HCT116 (cell line): ENCODE results near the gene ZNF692. TPM values are rescaled to one million over a fixed set of nuclear protein-coding genes. Genes with fewer than 3 reads are reported as not detected.

Source experiments
- ATAC-seq: fragments of 200-7000 bp; cut with Tn5 transposase; 2 replicates; pipeline ENCODE4 v1.9.1; 2020; ENCODE audit warnings: mild to moderate bottlenecking, moderate library complexity
- BruUV-seq: library from RNA; stranded (reverse); fragments of 400-500 nt; replicated peaks from 2 replicates; lab custom pipeline; 2021; lab: Mats Ljungman, UMichigan
- CTCF ChIA-PET: fragments of 300-600 bp; sonication (Branson Sonifier 250); formaldehyde crosslinking; loops from one replicate; lab custom pipeline; 2021; ENCODE audit warnings: antibody characterized with exemption; lab: Charles Lee
- POLR2A ChIA-PET: fragments of 300-600, 350-600 bp; sonication (Branson Sonifier 250); formaldehyde crosslinking; loops from one replicate; lab custom pipeline; 2021; ENCODE audit warnings: antibody characterized with exemption; lab: Charles Lee
- RAD21 ChIA-PET, 2 experiments: fragments of 300-600 bp; sonication (Branson Sonifier 250); formaldehyde crosslinking; loops; one replicate each; lab custom pipeline; 2023; ENCODE audit warnings: low total read pairs in 2 of 2; ENCODE audit not compliant: uncharacterized antibody in 2 of 2, unreplicated experiment in 2 of 2, low non-redundant PET in 1 of 2; lab: Charles Lee
- DNase-seq: peaks from one replicate; pipeline ENCODE4 v3.0.0-alpha.2; 2010; ENCODE audit warnings: low read depth, low spot score
- H2AFZ ChIP-seq: fragments of 200-600 bp; shearing (Covaris generic), sonication (generic); 2 replicates; pipeline ENCODE4 v1.6.1; 2017; ENCODE audit warnings: low read depth, mixed run types, mixed read lengths, antibody characterized with exemption, low read length; ENCODE audit not compliant: poor library complexity, severe bottlenecking
- H3K27ac ChIP-seq: 2 replicates; pipeline ENCODE4 v1.5.1; 2012; ENCODE audit warnings: low read depth, low read length
- H3K27me3 ChIP-seq: fragments of 200-600 bp; sonication (generic); 2 replicates; pipeline ENCODE4 v1.6.1; 2016; ENCODE audit warnings: mixed run types, low read length, mixed read lengths; ENCODE audit not compliant: insufficient read depth
- H3K36me3 ChIP-seq, 2 experiments: fragments of 200-500 bp in 1 of 2; fragments of 200-600 bp in 1 of 2; sonication (Bioruptor generic) in 1 of 2; sonication (generic) in 1 of 2; 2 replicates each; pipeline versions ENCODE4 v1.5.1 to v1.6.1; 2014 to 2016; ENCODE audit warnings: low read length in 2 of 2, inconsistent platforms in 1 of 2, mixed read lengths in 1 of 2, mixed run types in 1 of 2; ENCODE audit not compliant: insufficient read depth in 2 of 2, control insufficient read depth in 1 of 2
- H3K4me1 ChIP-seq, 2 experiments: fragments of 200-600 bp in 1 of 2; sonication (generic) in 1 of 2; 2 replicates each; pipeline versions ENCODE4 v1.5.1 to v1.6.1; 2012 to 2017; ENCODE audit warnings: low read length in 2 of 2, inconsistent platforms in 1 of 2, mild to moderate bottlenecking in 1 of 2, mixed read lengths in 1 of 2, mixed run types in 1 of 2, moderate library complexity in 1 of 2; ENCODE audit not compliant: insufficient read depth in 2 of 2, control insufficient read depth in 1 of 2
- H3K4me2 ChIP-seq: fragments of 200-600 bp; sonication (generic); 2 replicates; pipeline ENCODE4 v1.6.1; 2017; ENCODE audit warnings: mixed run types, low read length, mixed read lengths
- H3K4me3 ChIP-seq, 2 experiments: fragments of 200-600 bp in 1 of 2; sonication (generic) in 1 of 2; replicated peaks in 1 of 2; 2 replicates each; pipeline ENCODE4 v1.5.1; 2011 to 2016; ENCODE audit warnings: low read length in 2 of 2, control low read depth in 1 of 2, low read depth in 1 of 2, mild to moderate bottlenecking in 1 of 2, mixed read lengths in 1 of 2, mixed run types in 1 of 2
- H3K79me2 ChIP-seq: fragments of 200-600 bp; sonication (generic); 2 replicates; pipeline ENCODE4 v1.6.1; 2017; ENCODE audit warnings: mild to moderate bottlenecking, mixed run types, low read length, moderate library complexity, mixed read lengths; ENCODE audit not compliant: insufficient read depth
- H3K9ac ChIP-seq: fragments of 200-600 bp; sonication (generic); 2 replicates; pipeline ENCODE4 v1.6.1; 2016; ENCODE audit warnings: low read length, mixed read lengths
- H3K9me2 ChIP-seq: fragments of 200-600 bp; sonication (generic), shearing (Covaris generic); 2 replicates; pipeline ENCODE4 v1.6.1; 2017; ENCODE audit warnings: mixed run types, mild to moderate bottlenecking, moderate library complexity; ENCODE audit not compliant: insufficient read depth
- H3K9me3 ChIP-seq, 2 experiments: fragments of 200-500 bp in 1 of 2; fragments of 200-600 bp in 1 of 2; sonication (Bioruptor generic) in 1 of 2; sonication (generic) in 1 of 2; 2 replicates each; pipeline ENCODE4 v1.6.1; 2014 to 2017; ENCODE audit warnings: low read length in 2 of 2, mixed read lengths in 2 of 2, inconsistent platforms in 1 of 2, low read depth in 1 of 2, mild to moderate bottlenecking in 1 of 2, mixed run types in 1 of 2, moderate library complexity in 1 of 2; ENCODE audit not compliant: control insufficient read depth in 1 of 2, insufficient read depth in 1 of 2
- H4K20me1 ChIP-seq: fragments of 200-600 bp; sonication (generic), shearing (Covaris generic); 2 replicates; pipeline ENCODE4 v1.6.1; 2017; ENCODE audit warnings: mixed run types, mild to moderate bottlenecking, moderate library complexity; ENCODE audit not compliant: insufficient read depth
- CBX3 ChIP-seq: IDR thresholded peaks from 2 replicates; pipeline ENCODE4 v1.6.1; 2012; ENCODE audit warnings: low read depth
- CEBPB ChIP-seq: IDR thresholded peaks from 2 replicates; pipeline ENCODE4 v1.6.1; 2012; ENCODE audit warnings: low read depth
- EGR1 ChIP-seq: IDR thresholded peaks from 2 replicates; pipeline ENCODE4 v1.6.1; 2012; ENCODE audit warnings: low read depth
- ELF1 ChIP-seq: IDR thresholded peaks from 2 replicates; pipeline ENCODE4 v1.6.1; 2012; ENCODE audit warnings: low read depth, borderline replicate concordance
- EZH2 ChIP-seq: fragments of 200-600 bp; sonication (generic); IDR thresholded peaks from 2 replicates; pipeline ENCODE4 v1.6.1; 2017; ENCODE audit warnings: antibody characterized with exemption, mixed run types
- JUND ChIP-seq: IDR thresholded peaks from 2 replicates; pipeline ENCODE4 v1.6.1; 2012
- POLR2A ChIP-seq: IDR thresholded peaks from 2 replicates; pipeline ENCODE4 v1.7.0; 2011; ENCODE audit warnings: borderline replicate concordance; ENCODE audit not compliant: insufficient read depth, insufficient read length; ENCODE audit errors: extremely low read depth
- POLR2AphosphoS5 ChIP-seq: IDR thresholded peaks from 2 replicates; pipeline ENCODE4 v1.6.1; 2011; ENCODE audit warnings: mild to moderate bottlenecking, low read depth, low read length, moderate library complexity
- REST ChIP-seq: IDR thresholded peaks from 2 replicates; pipeline ENCODE4 v1.6.1; 2012; ENCODE audit warnings: low read depth
- SIN3A ChIP-seq: IDR thresholded peaks from 2 replicates; pipeline ENCODE4 v1.6.1; 2012; ENCODE audit warnings: low read depth
- SP1 ChIP-seq: IDR thresholded peaks from 2 replicates; pipeline ENCODE4 v1.6.1; 2012; ENCODE audit warnings: low read depth
- SRF ChIP-seq: IDR thresholded peaks from 2 replicates; pipeline ENCODE4 v1.6.1; 2012; ENCODE audit warnings: low read depth
- TCF7L2 ChIP-seq: IDR thresholded peaks from 2 replicates; pipeline ENCODE4 v1.7.0; 2011; ENCODE audit warnings: borderline replicate concordance, inconsistent platforms; ENCODE audit not compliant: insufficient read depth, insufficient read length; ENCODE audit errors: extremely low read depth
- YY1 ChIP-seq: IDR thresholded peaks from 2 replicates; pipeline ENCODE4 v1.6.1; 2011; ENCODE audit warnings: low read length, low read depth, moderate library complexity, mild to moderate bottlenecking; ENCODE audit not compliant: insufficient replicate concordance; ENCODE audit errors: extremely low read depth
- ZNF274 ChIP-seq: fragments of 200-500 bp; sonication (Bioruptor generic); IDR thresholded peaks from 2 replicates; pipeline ENCODE4 v1.6.1; 2014; ENCODE audit warnings: mild to moderate bottlenecking, low read depth, low read length, inconsistent platforms
- intact Hi-C: fragments of 100-400 bp; cut with micrococcal nuclease; formaldehyde crosslinking; loops from 2 replicates; pipeline ENCODE4 v1.10.0; 2022
- total RNA-seq: library from RNA; stranded (reverse); gene quantifications from one replicate; pipeline ENCODE4 v1.2.1, GENCODE V29; 2021; ENCODE audit not compliant: unreplicated experiment
- TF ChIP-seq, protein P1 (sequence below): IDR thresholded peaks from 2 replicates; pipeline ENCODE4 v1.6.1; 2012
- TF ChIP-seq, protein P2 (sequence below): IDR thresholded peaks from 2 replicates; pipeline ENCODE4 v1.6.1; 2011; ENCODE audit warnings: mild to moderate bottlenecking, low read length, moderate library complexity; ENCODE audit not compliant: insufficient replicate concordance; ENCODE audit errors: extremely low read depth
- TF ChIP-seq, protein P3 (sequence below), 3 experiments: fragments of 200-600 bp in 1 of 3; sonication (generic) in 1 of 3; IDR thresholded peaks in 2 of 3; conservative IDR thresholded peaks in 1 of 3; 2 replicates each; pipeline ENCODE4 v1.5.1; 2012 to 2017; ENCODE audit warnings: low read depth in 2 of 3, low read length in 2 of 3, antibody characterized with exemption in 1 of 3, borderline replicate concordance in 1 of 3, control low read depth in 1 of 3, mild to moderate bottlenecking in 1 of 3, mixed read lengths in 1 of 3, mixed run types in 1 of 3, moderate library complexity in 1 of 3; ENCODE audit not compliant: insufficient read depth in 1 of 3

ZNF692 gene
- total RNA-seq, 1 experiment from 2014 or later, result 76.2 TPM

- Histone ChIP-seq H3K9me3 (no peaks in the 10 kb centered on the region), H4K20me1 (no peaks in the 10 kb centered on the region), H3K4me1 (no peaks in the 10 kb centered on the region), H2AFZ (no peak overlapping the region), H3K4me2 (no peak overlapping the region), H3K4me3 (no peak overlapping the region), H3K27me3 (no peaks in the 10 kb centered on the region), H3K79me2 (no peaks in the 10 kb centered on the region), H3K27ac (no peak overlapping the region), H3K36me3 (no peaks in the 10 kb centered on the region), H3K9ac (no peak overlapping the region), H3K9me2 (no peaks in the 10 kb centered on the region)
- no TSS peak for BruUV-seq
- ChIA-PET RAD21 (no interaction called here), POLR2A (no interaction called here), CTCF (no interaction called here)
- intact Hi-C loops, result no loop called here
- ATAC-seq (no peak), DNase-seq (no peak)
- TF ChIP-seq CEBPB (no peak), EGR1 (no peak), EZH2 (no peak), SIN3A (no peak), SP1 (no peak), ELF1 (no peak), SRF (no peak), ZNF274 (no peak), TCF7L2 (no peak), REST (no peak), YY1 (no peak), POLR2AphosphoS5 (no peak), POLR2A (no peak), JUND (no peak), CBX3 (no peak)
- TF ChIP-seq, protein P1, sequence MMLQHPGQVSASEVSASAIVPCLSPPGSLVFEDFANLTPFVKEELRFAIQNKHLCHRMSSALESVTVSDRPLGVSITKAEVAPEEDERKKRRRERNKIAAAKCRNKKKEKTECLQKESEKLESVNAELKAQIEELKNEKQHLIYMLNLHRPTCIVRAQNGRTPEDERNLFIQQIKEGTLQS, result no peak
- TF ChIP-seq, protein P2, sequence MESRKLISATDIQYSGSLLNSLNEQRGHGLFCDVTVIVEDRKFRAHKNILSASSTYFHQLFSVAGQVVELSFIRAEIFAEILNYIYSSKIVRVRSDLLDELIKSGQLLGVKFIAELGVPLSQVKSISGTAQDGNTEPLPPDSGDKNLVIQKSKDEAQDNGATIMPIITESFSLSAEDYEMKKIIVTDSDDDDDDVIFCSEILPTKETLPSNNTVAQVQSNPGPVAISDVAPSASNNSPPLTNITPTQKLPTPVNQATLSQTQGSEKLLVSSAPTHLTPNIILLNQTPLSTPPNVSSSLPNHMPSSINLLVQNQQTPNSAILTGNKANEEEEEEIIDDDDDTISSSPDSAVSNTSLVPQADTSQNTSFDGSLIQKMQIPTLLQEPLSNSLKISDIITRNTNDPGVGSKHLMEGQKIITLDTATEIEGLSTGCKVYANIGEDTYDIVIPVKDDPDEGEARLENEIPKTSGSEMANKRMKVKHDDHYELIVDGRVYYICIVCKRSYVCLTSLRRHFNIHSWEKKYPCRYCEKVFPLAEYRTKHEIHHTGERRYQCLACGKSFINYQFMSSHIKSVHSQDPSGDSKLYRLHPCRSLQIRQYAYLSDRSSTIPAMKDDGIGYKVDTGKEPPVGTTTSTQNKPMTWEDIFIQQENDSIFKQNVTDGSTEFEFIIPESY, result no peak
- TF ChIP-seq, protein P3, sequence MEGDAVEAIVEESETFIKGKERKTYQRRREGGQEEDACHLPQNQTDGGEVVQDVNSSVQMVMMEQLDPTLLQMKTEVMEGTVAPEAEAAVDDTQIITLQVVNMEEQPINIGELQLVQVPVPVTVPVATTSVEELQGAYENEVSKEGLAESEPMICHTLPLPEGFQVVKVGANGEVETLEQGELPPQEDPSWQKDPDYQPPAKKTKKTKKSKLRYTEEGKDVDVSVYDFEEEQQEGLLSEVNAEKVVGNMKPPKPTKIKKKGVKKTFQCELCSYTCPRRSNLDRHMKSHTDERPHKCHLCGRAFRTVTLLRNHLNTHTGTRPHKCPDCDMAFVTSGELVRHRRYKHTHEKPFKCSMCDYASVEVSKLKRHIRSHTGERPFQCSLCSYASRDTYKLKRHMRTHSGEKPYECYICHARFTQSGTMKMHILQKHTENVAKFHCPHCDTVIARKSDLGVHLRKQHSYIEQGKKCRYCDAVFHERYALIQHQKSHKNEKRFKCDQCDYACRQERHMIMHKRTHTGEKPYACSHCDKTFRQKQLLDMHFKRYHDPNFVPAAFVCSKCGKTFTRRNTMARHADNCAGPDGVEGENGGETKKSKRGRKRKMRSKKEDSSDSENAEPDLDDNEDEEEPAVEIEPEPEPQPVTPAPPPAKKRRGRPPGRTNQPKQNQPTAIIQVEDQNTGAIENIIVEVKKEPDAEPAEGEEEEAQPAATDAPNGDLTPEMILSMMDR (IDR thresholded peaks at IDR 0.05 in 2 of 3, conservative IDR thresholded peaks at IDR 0.05 in 1 of 3; ENCODE audit: borderline replicate concordance in 1 of 3, insufficient read depth in 1 of 3, low read depth in 2 of 3, low read length in 2 of 3), result no peak
Measured at GRCh38 chr1:248892590-248892989, 33.7 kb upstream of the ZNF692 start.
